Thoracic aorta (tissue), 2 donors: ENCODE measurements around the gene NRXN3. TPM values are rescaled to one million over a fixed set of nuclear protein-coding genes. Genes with fewer than 3 reads are reported as not detected.

Source experiments
- ATAC-seq: fragments of 150-250 bp; one replicate; pipeline ENCODE4 v1.8.0; 2017; ENCODE audit warnings: low read depth; ENCODE audit not compliant: insufficient number of reproducible peaks, low FRiP score
- DNase-seq: peaks from one replicate; pipeline ENCODE4 v3.0.0-alpha.2; 2020; ENCODE audit warnings: low spot score
- H3K27ac ChIP-seq, 2 donors: fragments of 200-600 bp; sonication (generic); 1 replicate in 1 of 2; 2 replicates in 1 of 2; pipeline ENCODE4 v1.5.1; 2016; ENCODE audit warnings: mild to moderate bottlenecking in 2 of 2, moderate library complexity in 2 of 2
- H3K27me3 ChIP-seq: fragments of 200-600 bp; sonication (generic); replicated peaks from 2 replicates; pipeline ENCODE4 v1.6.0; 2016; ENCODE audit warnings: mild to moderate bottlenecking; ENCODE audit not compliant: insufficient read depth
- H3K36me3 ChIP-seq: fragments of 200-600 bp; sonication (generic); one replicate; pipeline ENCODE4 v1.5.1; 2016
- H3K4me1 ChIP-seq, 2 donors: fragments of 200-600 bp; sonication (generic); 1 replicate in 1 of 2; 2 replicates in 1 of 2; pipeline versions ENCODE4 v1.5.1 to v1.6.0; 2016; ENCODE audit warnings: low read depth in 2 of 2, mild to moderate bottlenecking in 1 of 2; ENCODE audit not compliant: control insufficient read depth in 1 of 2
- H3K4me3 ChIP-seq: fragments of 200-600 bp; sonication (generic); 2 replicates; pipeline ENCODE4 v1.5.1; 2016; ENCODE audit warnings: mild to moderate bottlenecking
- H3K9me3 ChIP-seq: fragments of 200-600 bp; sonication (generic); 2 replicates; pipeline ENCODE4 v1.5.1; 2016
- total RNA-seq, 2 donors: library from RNA; depleted of rRNA; stranded (reverse); fragments of >200 nt; gene quantifications; one replicate each; pipeline versions ENCODE4 v1.1.0 to v1.2.3, GENCODE V29; 2016
- TF ChIP-seq, protein P1 (sequence below): fragments of 200-600 bp; sonication (generic); IDR thresholded peaks from one replicate; pipeline ENCODE4 v1.5.1; 2019; ENCODE audit warnings: antibody characterized with exemption

NRXN3 gene
- total RNA-seq, 2 donors from 2014 or later, result 5.6 to 33.3 TPM

- H3K4me1 ChIP-seq, result no peaks in the 10 kb centered on the region
- H3K27me3 ChIP-seq, result no peaks in the 10 kb centered on the region
- H3K4me3 ChIP-seq, result no peak overlapping the region
- H3K27ac ChIP-seq, result no peak overlapping the region
- no peaks in the 10 kb centered on the region for H3K36me3 ChIP-seq
- DNase-seq (no peak), ATAC-seq (no peak)
- TF ChIP-seq, protein P1, sequence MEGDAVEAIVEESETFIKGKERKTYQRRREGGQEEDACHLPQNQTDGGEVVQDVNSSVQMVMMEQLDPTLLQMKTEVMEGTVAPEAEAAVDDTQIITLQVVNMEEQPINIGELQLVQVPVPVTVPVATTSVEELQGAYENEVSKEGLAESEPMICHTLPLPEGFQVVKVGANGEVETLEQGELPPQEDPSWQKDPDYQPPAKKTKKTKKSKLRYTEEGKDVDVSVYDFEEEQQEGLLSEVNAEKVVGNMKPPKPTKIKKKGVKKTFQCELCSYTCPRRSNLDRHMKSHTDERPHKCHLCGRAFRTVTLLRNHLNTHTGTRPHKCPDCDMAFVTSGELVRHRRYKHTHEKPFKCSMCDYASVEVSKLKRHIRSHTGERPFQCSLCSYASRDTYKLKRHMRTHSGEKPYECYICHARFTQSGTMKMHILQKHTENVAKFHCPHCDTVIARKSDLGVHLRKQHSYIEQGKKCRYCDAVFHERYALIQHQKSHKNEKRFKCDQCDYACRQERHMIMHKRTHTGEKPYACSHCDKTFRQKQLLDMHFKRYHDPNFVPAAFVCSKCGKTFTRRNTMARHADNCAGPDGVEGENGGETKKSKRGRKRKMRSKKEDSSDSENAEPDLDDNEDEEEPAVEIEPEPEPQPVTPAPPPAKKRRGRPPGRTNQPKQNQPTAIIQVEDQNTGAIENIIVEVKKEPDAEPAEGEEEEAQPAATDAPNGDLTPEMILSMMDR, result no peak
- no peaks in the 10 kb centered on the region for H3K9me3 ChIP-seq
Measured at GRCh38 chr14:79680087-79680486, 1509.9 kb downstream of the NRXN3 start.

GRCh38 chr14:79686196-79686595, 1516.0 kb downstream of the NRXN3 start:
- Histone ChIP-seq H3K4me1 (no peaks in the 10 kb centered on the region), H3K4me3 (no peak overlapping the region), H3K27me3 (no peaks in the 10 kb centered on the region), H3K9me3 (no peaks in the 10 kb centered on the region), H3K27ac (no peak overlapping the region), H3K36me3 (no peaks in the 10 kb centered on the region)
- no peak for DNase-seq
- ATAC-seq, result no peak
- TF ChIP-seq, protein P1, result no peak

- no peak overlapping the region for H3K27ac ChIP-seq
- ATAC-seq (no peak), DNase-seq (no peak)
- H3K36me3 ChIP-seq, result no peaks in the 10 kb centered on the region
- no peaks in the 10 kb centered on the region for H3K4me1 ChIP-seq
- no peak overlapping the region for H3K4me3 ChIP-seq
- TF ChIP-seq, protein P1, result no peak
- no peaks in the 10 kb centered on the region for H3K27me3 ChIP-seq
- H3K9me3 ChIP-seq, result no peaks in the 10 kb centered on the region
Measured at GRCh38 chr14:79690960-79691359, 1520.8 kb downstream of the NRXN3 start.

DNA sequence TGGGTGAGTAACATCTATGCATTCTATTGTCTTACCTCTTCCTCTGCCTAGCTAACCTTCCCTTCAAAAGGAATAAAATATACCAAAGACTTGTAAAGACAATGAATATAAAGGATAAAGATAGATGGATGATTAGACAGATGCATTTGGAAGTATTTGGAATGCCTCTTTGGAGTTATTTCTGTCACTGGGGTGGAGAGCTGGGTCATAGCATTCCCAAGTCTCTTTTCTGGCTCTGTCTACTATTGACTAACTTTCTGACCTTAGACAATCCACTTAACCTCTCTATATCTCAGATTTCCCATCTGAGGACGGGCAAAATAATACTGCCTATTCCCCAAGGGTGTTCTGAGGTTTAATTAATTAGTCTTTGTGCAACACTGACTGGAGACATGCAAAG, 1523.8 kb downstream of the NRXN3 start:
- TF ChIP-seq, protein P1, result no peak
- Histone ChIP-seq H3K27ac (no peak overlapping the region), H3K36me3 (no peaks in the 10 kb centered on the region), H3K4me1 (no peaks in the 10 kb centered on the region), H3K4me3 (no peak overlapping the region), H3K27me3 (no peaks in the 10 kb centered on the region), H3K9me3 (no peaks in the 10 kb centered on the region)
- DNase-seq (no peak), ATAC-seq (no peak)

GRCh38 chr14:79695307-79695706, 1525.1 kb downstream of the NRXN3 start:
- no peak overlapping the region for H3K27ac ChIP-seq
- TF ChIP-seq, protein P1, result no peak
- H3K4me1 ChIP-seq, result no peaks in the 10 kb centered on the region
- DNase-seq (no peak), ATAC-seq (no peak)
- H3K27me3 ChIP-seq, result no peaks in the 10 kb centered on the region
- H3K9me3 ChIP-seq, result no peaks in the 10 kb centered on the region
- no peaks in the 10 kb centered on the region for H3K36me3 ChIP-seq
- H3K4me3 ChIP-seq, result no peak overlapping the region
